NCI-H1105 treated with DMSO at 0.1 percent for 48 hours (cell line): Measurements from ENCODE around the gene LPCAT1.
"Not testable (repeated sequence)": the region's sequence is repeated elsewhere in the genome, so short reads cannot be mapped to it uniquely, and the experiment has no call there.

ENCODE experiments used
- DNase-seq: peaks from one replicate; lab custom pipeline; 2025; lab: John Stamatoyannopoulos, UW

The LPCAT1 gene

GRCh38 chr5:1521671-1522600, 1.8 kb downstream of the LPCAT1 start:
- no peak for DNase-seq

GRCh38 chr5:1520791-1521453, 2.8 kb downstream of the LPCAT1 start:
- DNase-seq = no peak

- no peak for DNase-seq
Measured at GRCh38 chr5:1519631-1520210, 4.0 kb downstream of the LPCAT1 start.

- DNase-seq = no peak
Measured at GRCh38 chr5:1517838-1518237, 5.9 kb downstream of the LPCAT1 start.

GRCh38 chr5:1516615-1517601, 6.9 kb downstream of the LPCAT1 start:
- no peak for DNase-seq

- no peak for DNase-seq
Measured at GRCh38 chr5:1515921-1516571, 7.7 kb downstream of the LPCAT1 start.

- no peak for DNase-seq
Measured at GRCh38 chr5:1515311-1515920, 8.3 kb downstream of the LPCAT1 start.

GRCh38 chr5:1514819-1515310, 8.9 kb downstream of the LPCAT1 start:
- DNase-seq = not testable (repeated sequence)

GRCh38 chr5:1514027-1514818, 9.5 kb downstream of the LPCAT1 start:
- DNase-seq = no peak

- DNase-seq = no peak
Measured at GRCh38 chr5:1513326-1514026, 10.3 kb downstream of the LPCAT1 start.

GRCh38 chr5:1512541-1513291, 11.0 kb downstream of the LPCAT1 start:
- no peak for DNase-seq

GRCh38 chr5:1511651-1512540, 11.9 kb downstream of the LPCAT1 start:
- DNase-seq = no peak

GRCh38 chr5:1511048-1511447, 12.7 kb downstream of the LPCAT1 start:
- DNase-seq = no peak

- no peak for DNase-seq
Measured at GRCh38 chr5:1510631-1511030, 13.1 kb downstream of the LPCAT1 start.

- DNase-seq = no peak
Measured at GRCh38 chr5:1510151-1510561, 13.6 kb downstream of the LPCAT1 start.

GRCh38 chr5:1509346-1510085, 14.2 kb downstream of the LPCAT1 start:
- no peak for DNase-seq
